Liver (tissue), 9 donors: Measurements from ENCODE around the gene GRK3. TPM values are rescaled to one million over a fixed set of nuclear protein-coding genes. Genes with fewer than 3 reads are reported as not detected.
"Not testable (repeated sequence)": the region's sequence is repeated elsewhere in the genome, so short reads cannot be mapped to it uniquely, and the experiment has no call there.

Source experiments
- DNase-seq: peaks from one replicate; pipeline ENCODE4 v3.0.0-alpha.2; 2017; ENCODE audit warnings: low spot score
- H3K27ac ChIP-seq, 2 donors: one replicate each; pipeline ENCODE4 v1.7.0; 2013; ENCODE audit warnings: inconsistent platforms in 2 of 2, low read length in 2 of 2, control low read depth in 1 of 2, low read depth in 1 of 2, mild to moderate bottlenecking in 1 of 2
- H3K27me3 ChIP-seq, 4 donors: one replicate each; pipeline versions ENCODE4 v1.6.1 to v1.7.0; 2013; ENCODE audit warnings: low read length in 3 of 4, inconsistent platforms in 1 of 4, mild to moderate bottlenecking in 1 of 4, moderate library complexity in 1 of 4; ENCODE audit not compliant: control insufficient read depth in 4 of 4, insufficient read depth in 4 of 4
- H3K36me3 ChIP-seq, 4 donors: one replicate each; pipeline versions ENCODE4 v1.6.1 to v1.7.0; 2013; ENCODE audit warnings: low read length in 3 of 4, mild to moderate bottlenecking in 3 of 4, low read depth in 1 of 4, moderate library complexity in 1 of 4; ENCODE audit not compliant: control insufficient read depth in 4 of 4, insufficient read depth in 3 of 4
- H3K4me1 ChIP-seq, 4 donors: one replicate each; pipeline versions ENCODE4 v1.6.1 to v1.7.0; 2013; ENCODE audit warnings: low read length in 3 of 4, mild to moderate bottlenecking in 3 of 4, moderate library complexity in 1 of 4; ENCODE audit not compliant: control insufficient read depth in 4 of 4, insufficient read depth in 4 of 4
- H3K4me3 ChIP-seq, 3 donors: one replicate each; pipeline versions ENCODE4 v1.6.1 to v1.7.0; 2013; ENCODE audit warnings: low read length in 3 of 3, control low read depth in 1 of 3, low read depth in 1 of 3, mild to moderate bottlenecking in 1 of 3
- H3K9ac ChIP-seq, 2 donors: one replicate each; pipeline ENCODE4 v1.7.0; 2013; ENCODE audit warnings: low read length in 2 of 2, mild to moderate bottlenecking in 2 of 2, moderate library complexity in 2 of 2, control low read depth in 1 of 2, low read depth in 1 of 2
- H3K9me3 ChIP-seq, 4 donors: one replicate each; pipeline versions ENCODE4 v1.6.1 to v1.7.0; 2013; ENCODE audit warnings: low read length in 3 of 4; ENCODE audit not compliant: control insufficient read depth in 4 of 4
- ATF3 ChIP-seq: IDR thresholded peaks from 2 replicates; pipeline ENCODE4 v1.6.1; 2016; ENCODE audit warnings: antibody characterized with exemption
- EGR1 ChIP-seq, 2 donors: IDR thresholded peaks; 2 replicates each; pipeline ENCODE4 v1.6.1; 2016 to 2018; ENCODE audit warnings: antibody characterized with exemption in 2 of 2, low read depth in 2 of 2
- FOXA1 ChIP-seq: IDR thresholded peaks from 2 replicates; pipeline ENCODE4 v1.6.1; 2016; ENCODE audit warnings: antibody characterized with exemption
- FOXA2 ChIP-seq: IDR thresholded peaks from 2 replicates; pipeline ENCODE4 v1.6.1; 2016; ENCODE audit warnings: antibody characterized with exemption
- GABPA ChIP-seq, 2 donors: IDR thresholded peaks in 1 of 2; conservative IDR thresholded peaks in 1 of 2; 2 replicates each; pipeline ENCODE4 v1.6.1; 2016; ENCODE audit warnings: antibody characterized with exemption in 2 of 2, mild to moderate bottlenecking in 1 of 2, moderate library complexity in 1 of 2
- HNF4A ChIP-seq, 2 donors: conservative IDR thresholded peaks; 2 replicates each; pipeline ENCODE4 v1.6.1; 2016; ENCODE audit warnings: antibody characterized with exemption in 2 of 2, mild to moderate bottlenecking in 2 of 2
- JUND ChIP-seq, 2 donors: IDR thresholded peaks; 2 replicates each; pipeline ENCODE4 v1.6.1; 2016; ENCODE audit warnings: antibody characterized with exemption in 2 of 2
- MAX ChIP-seq: IDR thresholded peaks from 2 replicates; pipeline ENCODE4 v1.6.1; 2016; ENCODE audit warnings: antibody characterized with exemption
- NR2F2 ChIP-seq: IDR thresholded peaks from 2 replicates; pipeline ENCODE4 v1.6.1; 2016; ENCODE audit warnings: antibody characterized with exemption
- RAD21 ChIP-seq, 2 donors: IDR thresholded peaks; 2 replicates each; pipeline ENCODE4 v1.6.1; 2016; ENCODE audit warnings: antibody characterized with exemption in 2 of 2, mild to moderate bottlenecking in 2 of 2
- REST ChIP-seq: IDR thresholded peaks from 2 replicates; pipeline ENCODE4 v1.6.1; 2016; ENCODE audit warnings: antibody characterized with exemption, mild to moderate bottlenecking
- RXRA ChIP-seq, 2 donors: IDR thresholded peaks; 2 replicates each; pipeline ENCODE4 v1.6.1; 2017 to 2018; ENCODE audit warnings: antibody characterized with exemption in 2 of 2, mild to moderate bottlenecking in 1 of 2
- SP1 ChIP-seq: IDR thresholded peaks from 2 replicates; pipeline ENCODE4 v1.6.1; 2018; ENCODE audit warnings: antibody characterized with exemption, mild to moderate bottlenecking
- TAF1 ChIP-seq: conservative IDR thresholded peaks from 2 replicates; pipeline ENCODE4 v1.6.1; 2016; ENCODE audit warnings: antibody characterized with exemption, mild to moderate bottlenecking
- YY1 ChIP-seq: IDR thresholded peaks from 2 replicates; pipeline ENCODE4 v1.6.1; 2016; ENCODE audit warnings: antibody characterized with exemption, mild to moderate bottlenecking
- ZBTB33 ChIP-seq: IDR thresholded peaks from 2 replicates; pipeline ENCODE4 v1.6.1; 2016; ENCODE audit warnings: antibody characterized with exemption
- WGBS: extraction: QIAGEN DNeasy Blood & Tissue Kit; methylation state at CpG from one replicate; pipeline ENCODE4 v1.1.7; 2013; 5-methylcytosine and 5-hydroxymethylcytosine counted together
- polyA plus RNA-seq, 2 donors: library from polyadenylated mRNA; stranded (reverse) in 1 of 2; unstranded in 1 of 2; fragments of 200-250 nt in 1 of 2; fragments of >200 nt in 1 of 2; fragmentation: Nextera tagmentation in 1 of 2; extraction: Ambion mirVana in 1 of 2; gene quantifications; one replicate each; pipeline versions ENCODE4 v1.2.1 to v1.2.3, GENCODE V29; 2013 to 2015
- total RNA-seq, 2 donors: library from RNA; depleted of rRNA; stranded (reverse); fragments of >200 nt; gene quantifications; one replicate each; pipeline ENCODE4 v1.2.3, GENCODE V29; 2014
- donor health status: healthy.
- donor health status: healthy.
- donor health status: healthy.
- donor health status: healthy.
- donor health status: healthy.

The GRK3 gene
- total and polyA plus RNA-seq, 4 donors, result 0.79 to 6.5 (median 2.4) TPM

- no peak for TF ChIP-seq NR2F2
- WGBS, result 92% methylated on average over 5 of the region's 5 CpGs
These were observed 9.4 kb downstream of the GRK3 start for GRCh38 chr22:25573841-25574240.

GRCh38 chr22:25574736-25575135, 10.3 kb downstream of the GRK3 start:
- H3K4me3 ChIP-seq, result no peak overlapping the region
- TF ChIP-seq HNF4A (conservative IDR thresholded peaks at IDR 0.05), result no peak
- TF ChIP-seq EGR1 (IDR thresholded peaks at IDR 0.05; ENCODE audit: low read depth in 2 of 2), result no peak
- no peak for TF ChIP-seq TAF1
- no peak for TF ChIP-seq RAD21 (IDR thresholded peaks at IDR 0.05)
- no peak for TF ChIP-seq SP1
- TF ChIP-seq MAX, result no peak
- no peak for TF ChIP-seq FOXA1
- no peak for TF ChIP-seq ZBTB33
- no peak for TF ChIP-seq REST
- TF ChIP-seq YY1, result no peak
- no peak for TF ChIP-seq RXRA (IDR thresholded peaks at IDR 0.05)
- no peak for TF ChIP-seq GABPA (IDR thresholded peaks at IDR 0.05 in 1 of 2, conservative IDR thresholded peaks at IDR 0.05 in 1 of 2)
- no peak for TF ChIP-seq ATF3
- TF ChIP-seq FOXA2, result no peak
- TF ChIP-seq JUND (IDR thresholded peaks at IDR 0.05), result no peak
- H3K36me3 ChIP-seq, result no peaks in the 10 kb centered on the region
- H3K27me3 ChIP-seq, result peaks cover 0 to 2% (median 0%) of the 10 kb centered on the region in 4 donors
- 90% methylated on average over 4 of the region's 4 CpGs for WGBS
- DNase-seq, result no peak
- no peak overlapping the region for H3K9ac ChIP-seq
- no peaks in the 10 kb centered on the region for H3K4me1 ChIP-seq
- no peak overlapping the region for H3K27ac ChIP-seq
- no peaks in the 10 kb centered on the region for H3K9me3 ChIP-seq

More at GRCh38 chr22:25573841-25574240, 9.4 kb downstream of the GRK3 start:
- Histone ChIP-seq H3K36me3 (no peaks in the 10 kb centered on the region), H3K4me1 (no peaks in the 10 kb centered on the region), H3K9ac (no peak overlapping the region), H3K27me3 (peaks cover 0 to 2% (median 0%) of the 10 kb centered on the region in 4 donors), H3K4me3 (no peak overlapping the region), H3K9me3 (no peaks in the 10 kb centered on the region), H3K27ac (no peak overlapping the region)
- DNase-seq, result no peak

GRCh38 chr22:25575674-25576392, 11.4 kb downstream of the GRK3 start:
- H3K9ac ChIP-seq, H3K4me3 ChIP-seq, DNase-seq, H3K27ac ChIP-seq, H3K4me1 ChIP-seq, H3K9me3 ChIP-seq, H3K36me3 ChIP-seq, H3K27me3 ChIP-seq: not testable (repeated sequence)
- 82% methylated on average over 8 of the region's 8 CpGs for WGBS

GRCh38 chr22:25581452-25581851, 17.0 kb downstream of the GRK3 start:
- H3K27ac ChIP-seq, DNase-seq, H3K9ac ChIP-seq, H3K4me1 ChIP-seq, H3K9me3 ChIP-seq, H3K36me3 ChIP-seq, H3K4me3 ChIP-seq, H3K27me3 ChIP-seq: not testable (repeated sequence)
- WGBS, result 78% methylated on average over 6 of the region's 6 CpGs
